Mesodermal cell (in vitro differentiated cells): ENCODE data around the gene EFNA5.

Experiments used
- H3K27ac ChIP-seq: 2 replicates; pipeline ENCODE4 v1.7.0; 2013; ENCODE audit warnings: mild to moderate bottlenecking, low read depth, low read length, moderate library complexity; ENCODE audit not compliant: severe bottlenecking
- H3K36me3 ChIP-seq: 2 replicates; pipeline ENCODE4 v1.7.1; 2013; ENCODE audit warnings: mild to moderate bottlenecking, low read length, moderate library complexity; ENCODE audit not compliant: control insufficient read depth, insufficient read depth
- H3K4me1 ChIP-seq: one replicate; pipeline ENCODE4 v1.7.1; 2013; ENCODE audit warnings: mild to moderate bottlenecking, low read length; ENCODE audit not compliant: insufficient read depth, control insufficient read depth, poor library complexity, severe bottlenecking
- H3K4me3 ChIP-seq: 2 replicates; pipeline ENCODE4 v1.7.0; 2013; ENCODE audit warnings: low read length, control low read depth, mild to moderate bottlenecking; ENCODE audit not compliant: insufficient read depth, poor library complexity, severe bottlenecking; ENCODE audit errors: extremely low read depth
- H3K9me3 ChIP-seq: 2 replicates; pipeline ENCODE4 v1.7.1; 2013; ENCODE audit warnings: mild to moderate bottlenecking, low read length, moderate library complexity; ENCODE audit not compliant: control insufficient read depth
- whole genome bisulfite sequencing, 2 experiments: methylation state at CpG; one replicate each; pipeline ENCODE4 v1.1.5; 2013; ENCODE audit warnings: missing lambda C conversion rate in 2 of 2; ENCODE audit not compliant: insufficient coverage in 2 of 2; 5-methylcytosine and 5-hydroxymethylcytosine counted together

The EFNA5 gene

GRCh38 chr5:107571621-107572536, 98.9 kb downstream of the EFNA5 start:
- no peak overlapping the region for H3K4me3 ChIP-seq
- 20 to 22% methylated on average over 17 of the region's 26 CpGs for WGBS, 2 experiments
- no peaks in the 10 kb centered on the region for H3K9me3 ChIP-seq
- peak overlapping the region; percentile 68 for H3K27ac ChIP-seq
- H3K36me3 ChIP-seq = no peaks in the 10 kb centered on the region
- H3K4me1 ChIP-seq = peaks cover 15% of the 10 kb centered on the region

- Histone ChIP-seq H3K4me3 (no peak overlapping the region), H3K36me3 (no peaks in the 10 kb centered on the region), H3K9me3 (no peaks in the 10 kb centered on the region), H3K27ac (peak overlapping the region; percentile 68), H3K4me1 (peaks cover 22% of the 10 kb centered on the region)
- 50 to 58% methylated on average over 9 to 11 of the region's 14 CpGs for WGBS, 2 experiments
Observed at GRCh38 chr5:107570805-107571531, 99.8 kb downstream of the EFNA5 start.

- Histone ChIP-seq H3K4me1 (peaks cover 24% of the 10 kb centered on the region), H3K36me3 (no peaks in the 10 kb centered on the region), H3K27ac (no peak overlapping the region), H3K9me3 (no peaks in the 10 kb centered on the region), H3K4me3 (no peak overlapping the region)
- 91 to 100% methylated on average over 3 of the region's 4 CpGs for WGBS, 2 experiments
Observed at GRCh38 chr5:107570181-107570580, 100.6 kb downstream of the EFNA5 start.

- Histone ChIP-seq H3K4me3 (no peak overlapping the region), H3K9me3 (no peaks in the 10 kb centered on the region), H3K27ac (no peak overlapping the region), H3K4me1 (peaks cover 24% of the 10 kb centered on the region), H3K36me3 (no peaks in the 10 kb centered on the region)
- 50 to 80% methylated on average over 1 to 2 of the region's 4 CpGs for WGBS, 2 experiments
Observed at GRCh38 chr5:107567901-107568671, 102.7 kb downstream of the EFNA5 start.

GRCh38 chr5:107566986-107567385, 103.8 kb downstream of the EFNA5 start:
- H3K4me1 ChIP-seq = peaks cover 24% of the 10 kb centered on the region
- H3K9me3 ChIP-seq = no peaks in the 10 kb centered on the region
- WGBS, 2 experiments = 100% methylated on average over 1 of the region's 2 CpGs; no CpG with 5 or more reads in 1 of the 2 experiments
- H3K36me3 ChIP-seq = no peaks in the 10 kb centered on the region
- H3K27ac ChIP-seq = no peak overlapping the region
- H3K4me3 ChIP-seq = no peak overlapping the region

GRCh38 chr5:107565791-107566767, 104.7 kb downstream of the EFNA5 start:
- no peaks in the 10 kb centered on the region for H3K36me3 ChIP-seq
- peak overlapping the region; percentile 58 for H3K27ac ChIP-seq
- H3K9me3 ChIP-seq = no peaks in the 10 kb centered on the region
- H3K4me1 ChIP-seq = peaks cover 17% of the 10 kb centered on the region
- no peak overlapping the region for H3K4me3 ChIP-seq
- WGBS, 2 experiments = 46 to 53% methylated on average over 2 to 4 of the region's 10 CpGs

- Histone ChIP-seq H3K4me3 (no peak overlapping the region), H3K9me3 (no peaks in the 10 kb centered on the region), H3K4me1 (peaks cover 10% of the 10 kb centered on the region), H3K36me3 (no peaks in the 10 kb centered on the region), H3K27ac (no peak overlapping the region)
- no CpG with 5 or more reads among the region's 4 CpGs for WGBS, 2 experiments
Observed at GRCh38 chr5:107564931-107565372, 105.8 kb downstream of the EFNA5 start.

- no peak overlapping the region for H3K27ac ChIP-seq
- no peaks in the 10 kb centered on the region for H3K36me3 ChIP-seq
- H3K4me1 ChIP-seq = peaks cover 11% of the 10 kb centered on the region
- no CpG with 5 or more reads among the region's 3 CpGs for WGBS, 2 experiments
- H3K9me3 ChIP-seq = no peaks in the 10 kb centered on the region
- H3K4me3 ChIP-seq = no peak overlapping the region
Observed at GRCh38 chr5:107563959-107564544, 106.7 kb downstream of the EFNA5 start.

GRCh38 chr5:107560377-107560776, 110.4 kb downstream of the EFNA5 start:
- no peaks in the 10 kb centered on the region for H3K9me3 ChIP-seq
- WGBS, 2 experiments = 81 to 98% methylated on average over 4 to 5 of the region's 6 CpGs
- no peaks in the 10 kb centered on the region for H3K36me3 ChIP-seq
- H3K4me3 ChIP-seq = no peak overlapping the region
- peaks cover 23% of the 10 kb centered on the region for H3K4me1 ChIP-seq
- no peak overlapping the region for H3K27ac ChIP-seq
